A673 (cell line): ENCODE results near the gene PTPN22. TPM values are rescaled to one million over a fixed set of nuclear protein-coding genes. Genes with fewer than 3 reads are reported as not detected.

Experiments
- BruUV-seq: library from RNA; stranded (reverse); fragments of 400-500 nt; replicated peaks from 2 replicates; lab custom pipeline; 2021; lab: Mats Ljungman, UMichigan
- CTCF ChIA-PET: fragments of 300-600 bp; sonication (Branson Sonifier 250); formaldehyde crosslinking; loops from one replicate; lab custom pipeline; 2022; ENCODE audit warnings: antibody characterized with exemption; lab: Charles Lee
- POLR2A ChIA-PET: fragments of 300-600 bp; sonication (Branson Sonifier 250); formaldehyde crosslinking; loops from one replicate; lab custom pipeline; 2022; ENCODE audit warnings: antibody characterized with exemption; ENCODE audit not compliant: low non-redundant PET; lab: Charles Lee
- DNase-seq: peaks from one replicate; pipeline ENCODE4 v3.0.0-alpha.2; 2015; ENCODE audit warnings: low spot score
- H3K27ac ChIP-seq: fragments of 200-600 bp; sonication (generic); 2 replicates; pipeline ENCODE4 v1.5.1; 2016; ENCODE audit warnings: mixed run types, low read depth, mild to moderate bottlenecking, mixed read lengths, antibody characterized with exemption, low read length; ENCODE audit not compliant: poor library complexity, severe bottlenecking
- H3K27me3 ChIP-seq: fragments of 200-600 bp; sonication (generic); replicated peaks from 2 replicates; pipeline ENCODE4 v1.6.1; 2017; ENCODE audit warnings: mixed run types, low read depth, mild to moderate bottlenecking, mixed read lengths, antibody characterized with exemption, low read length; ENCODE audit not compliant: insufficient read depth, poor library complexity
- H3K36me3 ChIP-seq: fragments of 200-600 bp; sonication (generic); 2 replicates; pipeline ENCODE4 v1.6.1; 2016; ENCODE audit warnings: mixed run types, mild to moderate bottlenecking, mixed read lengths, antibody characterized with exemption, low read length; ENCODE audit not compliant: insufficient read depth, poor library complexity, severe bottlenecking
- H3K4me1 ChIP-seq: fragments of 200-600 bp; sonication (generic); 2 replicates; pipeline ENCODE4 v1.6.1; 2017; ENCODE audit warnings: mixed run types, mild to moderate bottlenecking, mixed read lengths, antibody characterized with exemption, low read length; ENCODE audit not compliant: insufficient read depth, poor library complexity, severe bottlenecking
- H3K4me3 ChIP-seq: fragments of 200-600 bp; sonication (generic); 2 replicates; pipeline ENCODE4 v1.5.1; 2016; ENCODE audit warnings: low read depth, mixed run types, mild to moderate bottlenecking, mixed read lengths, low read length; ENCODE audit not compliant: poor library complexity, severe bottlenecking
- H3K9me3 ChIP-seq: fragments of 200-600 bp; sonication (generic); 2 replicates; pipeline ENCODE4 v1.6.1; 2016; ENCODE audit warnings: mixed run types, low read depth, mild to moderate bottlenecking, mixed read lengths, antibody characterized with exemption, low read length; ENCODE audit not compliant: poor library complexity, severe bottlenecking
- CTCF ChIP-seq: fragments of 300-800, 200-600 bp; sonication (generic); conservative IDR thresholded peaks from 2 replicates; pipeline ENCODE4 v1.5.1; 2017; ENCODE audit warnings: low read depth, mild to moderate bottlenecking, antibody characterized with exemption, low read length, moderate library complexity, mixed read lengths
- EZH2 ChIP-seq: fragments of 200-600 bp; sonication (generic); IDR thresholded peaks from 2 replicates; pipeline ENCODE4 v1.6.1; 2017; ENCODE audit warnings: borderline replicate concordance, low read depth, mild to moderate bottlenecking, mixed read lengths, antibody characterized with exemption, low read length; ENCODE audit not compliant: poor library complexity, severe bottlenecking
- intact Hi-C: fragments of 100-400 bp; cut with micrococcal nuclease; formaldehyde crosslinking; loops from one replicate; pipeline ENCODE4 v1.10.0; 2022; ENCODE audit not compliant: unreplicated experiment
- total RNA-seq: library from RNA; stranded (reverse); gene quantifications from 2 replicates; pipeline ENCODE4 v1.2.3, GENCODE V29; 2021

Gene PTPN22
- total RNA-seq, 1 experiment from 2014 or later = 0.26 TPM

GRCh38 chr1:113770031-113770430 is 101.5 kb downstream of the PTPN22 start:
- Histone ChIP-seq H3K9me3 (no peaks in the 10 kb centered on the region), H3K27me3 (no peaks in the 10 kb centered on the region), H3K27ac (no peak overlapping the region), H3K4me3 (no peak overlapping the region), H3K4me1 (peaks cover 27% of the 10 kb centered on the region), H3K36me3 (peaks cover 24% of the 10 kb centered on the region)
- TF ChIP-seq CTCF = no peak
- TF ChIP-seq EZH2 = no peak
- intact Hi-C loops = no loop called here
- ChIA-PET POLR2A (no interaction called here), CTCF (no interaction called here)
- no TSS peak for BruUV-seq
- peak; percentile 42 for DNase-seq

GRCh38 chr1:113769601-113769970 is 101.9 kb downstream of the PTPN22 start:
- ChIA-PET CTCF (no interaction called here), POLR2A (no interaction called here)
- no peak for DNase-seq
- H3K27ac ChIP-seq = no peak overlapping the region
- intact Hi-C loops = no loop called here
- H3K9me3 ChIP-seq = no peaks in the 10 kb centered on the region
- TF ChIP-seq CTCF = no peak
- TF ChIP-seq EZH2 = no peak
- H3K4me3 ChIP-seq = no peak overlapping the region
- H3K27me3 ChIP-seq = no peaks in the 10 kb centered on the region
- H3K36me3 ChIP-seq = peaks cover 24% of the 10 kb centered on the region
- no TSS peak for BruUV-seq
- peaks cover 32% of the 10 kb centered on the region for H3K4me1 ChIP-seq

DNA sequence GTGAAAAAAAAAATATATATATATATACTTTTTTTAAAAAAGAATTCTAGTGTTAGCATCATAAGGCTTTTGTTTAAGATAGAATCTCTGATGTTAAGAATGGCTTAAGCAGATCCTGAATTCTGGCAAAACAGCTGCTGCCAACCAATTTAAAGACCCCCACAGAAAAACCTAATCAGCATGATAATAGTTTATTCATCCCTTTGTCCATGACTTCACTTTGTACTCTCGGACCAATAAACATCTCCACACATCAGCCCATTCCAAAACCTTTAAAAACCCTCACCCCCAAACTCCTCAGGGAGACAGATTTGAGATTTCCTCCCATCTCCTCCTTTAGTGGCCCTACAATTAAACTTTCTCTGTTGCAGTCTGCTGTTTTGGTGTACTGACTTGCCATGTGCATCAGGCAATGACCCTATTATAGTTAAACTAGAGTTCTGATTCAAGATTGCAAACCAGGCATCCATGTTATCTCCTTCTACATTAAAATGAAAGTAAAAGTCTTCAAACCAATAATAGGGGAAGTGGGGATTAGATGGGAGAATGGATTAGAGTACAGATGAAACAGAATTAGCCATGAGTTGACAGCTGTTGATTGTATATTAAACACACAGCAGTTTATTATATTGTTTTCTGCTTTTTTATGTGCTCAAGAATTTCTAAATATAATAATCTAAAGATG is 102.5 kb downstream of the PTPN22 start:
- Histone ChIP-seq H3K4me3 (no peak overlapping the region), H3K36me3 (peaks cover 24% of the 10 kb centered on the region), H3K27ac (no peak overlapping the region), H3K27me3 (no peaks in the 10 kb centered on the region), H3K9me3 (no peaks in the 10 kb centered on the region), H3K4me1 (peaks cover 33% of the 10 kb centered on the region)
- ChIA-PET CTCF (no interaction called here), POLR2A (no interaction called here)
- no peak for TF ChIP-seq CTCF
- intact Hi-C loops = no loop called here
- BruUV-seq = no TSS peak
- DNase-seq = peak; percentile 15
